CD4-positive, alpha-beta T cell treated with Interleukin-21 for 1 hour (primary cell): ENCODE data around the gene LARP4.
"Not testable (repeated sequence)": the region's sequence is repeated elsewhere in the genome, so short reads cannot be mapped to it uniquely, and the experiment has no call there.

Source experiments
- DNase-seq: peaks from one replicate; pipeline ENCODE4 v3.0.0-alpha.2; 2020

Gene LARP4

GRCh38 chr12:50498119-50498518 is 97.4 kb downstream of the LARP4 start:
- not testable (repeated sequence) for DNase-seq

GRCh38 chr12:50504798-50505674 is 104.4 kb downstream of the LARP4 start, which contains the start of gene DIP2B:
Gene DIP2B (plus strand): TSS chr12:50504985. CDS start chr12:50505141, 156 bp downstream.
- DNase-seq: peak; percentile 94

DNA sequence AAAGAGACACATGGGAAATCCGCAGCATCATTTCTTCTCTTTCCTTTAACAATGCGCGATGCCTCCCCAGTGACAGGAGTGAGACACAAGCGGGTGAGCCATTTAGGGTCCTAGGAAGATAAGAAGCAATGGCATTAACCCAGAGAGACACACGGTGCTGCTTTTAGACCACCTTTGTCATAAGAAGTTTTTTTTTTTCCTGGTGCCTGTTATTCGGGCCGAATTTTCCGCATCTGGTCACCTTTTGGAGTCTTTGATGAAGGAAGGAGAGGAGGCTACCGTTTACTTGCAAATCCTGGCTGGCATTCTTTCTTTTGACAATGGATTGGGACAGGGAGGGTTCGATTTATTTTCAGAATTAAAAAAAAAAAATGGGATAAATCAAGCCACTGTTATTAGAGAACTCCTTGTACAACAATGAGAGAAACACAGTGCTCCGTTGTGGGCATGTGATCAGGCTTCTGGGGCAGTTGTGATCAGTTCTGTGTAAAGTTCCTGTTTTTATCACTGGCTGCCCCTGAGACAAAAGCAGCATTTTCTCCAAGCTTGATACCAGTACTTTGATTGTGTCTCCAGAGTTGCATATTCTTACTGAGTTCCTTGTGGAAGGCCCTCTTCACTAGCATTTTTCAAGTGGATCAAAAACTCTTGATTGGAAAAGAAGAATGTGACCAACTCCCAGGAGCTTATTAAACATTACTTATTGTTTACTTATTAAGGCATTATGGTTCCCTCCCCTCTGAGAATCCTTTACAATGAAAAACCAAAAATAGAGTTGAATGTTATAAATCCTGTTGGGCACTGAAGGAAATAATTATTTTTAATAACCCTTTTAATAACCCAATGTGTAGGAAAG is 105.2 kb downstream of the LARP4 start:
- no peak for DNase-seq

DNA sequence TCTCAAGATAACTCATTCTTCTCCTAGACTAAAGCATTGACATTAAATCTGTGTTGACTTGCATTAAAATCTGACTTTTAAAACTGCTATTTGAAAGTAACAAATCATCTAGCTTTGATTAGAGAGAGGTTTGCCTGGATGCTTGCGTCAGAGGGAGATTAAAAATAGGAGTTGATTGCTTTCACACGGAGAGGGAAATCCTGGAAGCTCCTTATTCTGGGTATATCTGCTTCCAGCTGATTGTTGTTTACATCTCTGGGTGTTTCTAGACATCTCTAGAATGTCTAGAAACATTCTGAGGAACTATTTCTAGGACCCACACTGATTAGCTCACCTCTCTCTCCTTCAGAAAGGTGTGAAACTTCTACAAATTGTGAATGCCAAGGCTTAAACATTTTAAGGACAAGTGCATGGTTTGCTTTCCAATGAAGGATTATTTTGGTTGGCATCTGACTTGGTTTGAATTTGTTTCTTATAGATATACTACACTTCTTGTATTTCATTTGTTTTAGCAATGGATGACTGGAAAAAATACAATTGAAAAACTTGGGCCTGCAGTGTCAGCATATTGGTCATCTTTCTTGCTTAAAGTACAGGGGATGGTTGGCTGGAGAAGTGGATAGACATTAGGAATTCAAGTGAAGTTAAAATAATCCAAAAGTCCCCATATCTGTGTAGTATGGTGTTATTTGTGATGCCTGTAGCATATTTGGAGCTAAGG is 106.2 kb downstream of the LARP4 start:
- no peak for DNase-seq

DNA sequence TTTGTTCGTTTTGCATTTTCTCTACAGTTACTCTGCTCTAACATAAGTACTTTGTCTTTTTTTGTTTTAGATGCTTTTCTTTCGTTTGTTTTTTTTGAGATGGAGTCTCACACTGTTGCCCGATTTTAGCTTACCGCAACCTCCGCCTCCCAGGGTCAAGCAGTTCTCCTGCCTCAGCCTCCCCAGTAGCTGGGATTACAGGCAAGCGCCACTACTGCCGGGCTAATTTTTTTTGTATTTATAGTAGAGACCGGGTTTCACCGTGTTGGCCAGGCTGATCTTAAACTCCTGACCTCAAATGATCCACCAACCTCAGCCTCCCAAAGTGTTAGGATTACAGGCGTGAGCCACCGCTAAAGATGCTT is 106.8 kb downstream of the LARP4 start:
- no peak for DNase-seq

- DNase-seq: no peak
Observed at GRCh38 chr12:50507930-50508329, 107.2 kb downstream of the LARP4 start.

GRCh38 chr12:50508414-50508813 is 107.7 kb downstream of the LARP4 start:
- DNase-seq: no peak

- DNase-seq: no peak
Observed at GRCh38 chr12:50508970-50509663, 108.4 kb downstream of the LARP4 start.

GRCh38 chr12:50514526-50515276 is 114.0 kb downstream of the LARP4 start:
- no peak for DNase-seq

DNA sequence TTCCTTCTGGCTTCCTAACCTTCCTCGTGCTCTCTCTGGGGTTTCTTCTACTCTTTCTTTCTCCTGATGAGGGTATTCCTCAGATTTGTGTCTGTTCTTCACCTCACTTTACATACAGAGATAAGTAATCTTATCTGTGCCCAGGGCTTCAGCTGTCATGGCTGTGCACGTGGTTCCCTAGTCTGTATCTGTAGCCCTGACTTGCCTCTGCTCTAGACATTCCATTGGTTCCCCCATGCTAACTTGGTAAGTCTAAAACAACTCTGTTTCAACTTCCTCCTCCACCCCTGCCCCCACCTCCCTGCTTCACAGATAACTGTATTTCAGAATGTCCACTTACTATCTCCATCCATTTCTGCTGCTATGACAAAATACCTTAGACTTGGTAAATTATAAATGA is 114.9 kb downstream of the LARP4 start:
- no peak for DNase-seq

GRCh38 chr12:50517421-50518048 is 116.8 kb downstream of the LARP4 start:
- peak; percentile 31 for DNase-seq

DNA sequence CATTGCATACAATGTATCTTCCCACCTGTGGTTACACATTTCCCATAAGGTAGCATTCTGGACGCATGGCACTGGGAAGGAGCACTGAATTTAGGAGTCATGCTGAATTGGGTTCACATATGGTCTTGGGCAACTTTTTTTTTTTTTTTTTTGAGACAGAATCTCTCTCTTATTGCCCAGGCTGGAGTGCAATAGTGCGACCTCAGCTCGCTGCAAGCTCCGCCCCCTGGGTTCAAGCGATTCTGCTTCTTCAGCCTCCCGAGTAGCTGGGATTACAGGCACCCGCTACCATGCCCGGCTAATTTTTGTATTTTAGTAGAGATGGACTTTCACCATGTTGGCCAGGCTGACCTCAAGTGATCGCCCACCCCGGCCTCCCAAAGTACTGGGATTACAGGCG is 117.4 kb downstream of the LARP4 start:
- DNase-seq: no peak

DNA sequence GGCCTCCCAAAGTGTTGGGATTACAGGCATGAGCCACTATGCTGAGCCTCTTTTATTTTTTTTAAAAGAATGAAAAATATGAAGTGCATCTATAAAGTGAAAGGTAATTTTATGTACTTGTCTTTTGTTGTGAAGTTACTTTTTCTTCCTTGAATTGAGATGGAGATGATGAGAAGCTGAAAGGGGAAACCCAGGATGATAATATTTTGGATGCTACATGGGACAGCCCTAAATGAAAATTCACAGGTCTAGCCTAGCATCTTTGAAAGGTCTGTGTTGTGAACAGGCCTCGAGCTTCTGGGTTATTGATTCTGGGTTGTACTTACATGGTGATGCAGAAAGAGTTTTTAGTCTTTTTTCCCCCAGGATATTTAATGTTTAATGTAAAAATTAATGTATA is 118.7 kb downstream of the LARP4 start:
- no peak for DNase-seq

DNA sequence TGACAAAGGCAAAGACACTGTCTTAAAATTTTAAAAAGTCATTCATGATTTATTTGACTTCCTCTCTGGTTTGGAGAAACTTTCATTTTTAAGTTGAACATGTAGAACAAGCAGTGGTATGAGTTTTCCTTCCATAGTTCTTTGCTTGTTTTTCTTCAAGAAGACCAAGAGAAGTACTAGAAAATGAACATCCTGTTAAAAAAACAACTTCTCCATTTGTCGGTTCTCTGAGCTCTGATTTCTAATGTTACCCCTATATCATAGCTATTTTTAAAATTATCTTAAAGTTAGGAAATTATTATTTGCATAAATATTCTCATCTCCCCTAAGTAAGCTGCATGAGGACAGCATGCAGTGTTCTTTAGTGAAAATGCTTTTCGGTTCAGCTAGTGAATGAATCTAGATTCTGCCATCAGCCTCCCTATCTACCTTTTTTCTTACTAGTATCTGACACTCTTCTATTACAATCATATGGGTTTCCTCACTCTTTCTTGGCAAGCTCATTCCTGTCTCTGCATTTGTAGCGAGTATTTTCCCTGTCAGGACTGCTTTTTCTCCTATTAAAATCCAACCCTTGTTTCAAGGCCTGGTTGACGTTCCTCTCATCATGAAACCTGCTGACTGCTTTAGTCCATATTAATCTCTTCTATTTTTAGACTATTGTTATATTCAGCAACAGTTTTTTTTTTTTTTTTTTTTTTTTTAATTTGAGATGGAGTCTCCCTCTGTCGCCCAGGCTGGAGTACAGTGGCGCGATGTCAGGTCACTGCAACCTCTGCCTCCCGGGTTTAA is 119.9 kb downstream of the LARP4 start:
- DNase-seq: no peak

DNA sequence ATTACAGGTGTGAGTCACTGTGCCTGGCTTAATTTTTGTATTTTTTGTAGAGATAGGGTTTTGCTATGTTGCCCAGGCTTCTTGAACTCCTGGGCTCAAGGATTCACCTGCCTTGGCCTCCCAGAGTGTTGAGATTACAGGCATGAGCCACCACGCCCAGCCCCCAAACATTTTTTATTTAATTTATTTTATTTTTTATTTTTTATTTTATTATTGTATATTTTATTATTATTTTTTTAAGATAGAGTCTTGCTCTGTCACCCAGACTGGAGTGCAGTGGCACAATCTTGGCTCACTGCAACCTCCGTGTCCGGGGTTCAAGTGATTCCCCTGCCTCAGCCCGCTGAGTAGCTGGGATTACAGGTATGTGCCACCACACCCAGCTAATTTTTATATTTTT is 121.1 kb downstream of the LARP4 start:
- DNase-seq: not testable (repeated sequence)

- DNase-seq: no peak
Observed at GRCh38 chr12:50523772-50524171, 123.1 kb downstream of the LARP4 start.

DNA sequence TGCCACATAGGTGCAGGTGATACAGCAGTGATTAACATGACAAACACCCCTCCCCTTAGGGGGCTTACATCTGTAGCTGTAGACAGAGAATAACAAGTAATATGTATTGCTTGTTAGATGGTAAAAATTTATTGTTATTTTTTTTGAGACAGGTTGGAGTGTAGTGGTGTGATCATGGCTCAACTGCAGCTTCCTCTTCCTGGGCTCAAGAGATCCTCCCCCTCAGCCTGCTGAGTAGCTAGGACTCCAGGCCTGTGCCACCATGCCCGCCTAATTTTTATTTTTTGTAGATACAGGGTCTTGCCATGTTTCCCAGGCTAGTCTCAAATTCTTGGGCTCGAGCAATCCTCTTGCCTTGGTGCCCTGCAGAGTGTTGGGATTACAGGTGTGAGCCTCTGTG is 123.9 kb downstream of the LARP4 start:
- DNase-seq: no peak

DNA sequence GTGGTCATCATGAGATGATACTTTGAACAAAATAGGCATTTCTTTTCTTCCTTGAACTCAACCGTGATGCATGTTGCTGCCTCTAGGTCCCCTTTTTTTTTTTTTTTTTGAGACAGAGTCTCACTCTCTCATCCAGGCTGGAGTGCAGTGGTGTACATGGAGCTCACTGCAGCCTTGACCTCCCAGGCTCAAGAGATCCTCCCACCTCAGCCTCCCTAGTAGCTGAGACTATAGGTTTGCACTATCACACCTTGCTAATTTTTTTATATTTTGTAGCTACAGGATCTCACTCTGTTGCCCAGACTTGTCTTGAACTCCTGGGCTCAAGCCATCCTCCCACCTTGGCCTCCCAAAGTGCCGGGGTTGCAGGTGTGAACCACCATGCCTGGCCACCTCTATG is 124.7 kb downstream of the LARP4 start:
- no peak for DNase-seq

GRCh38 chr12:50527359-50527726 is 126.7 kb downstream of the LARP4 start:
- DNase-seq: no peak

DNA sequence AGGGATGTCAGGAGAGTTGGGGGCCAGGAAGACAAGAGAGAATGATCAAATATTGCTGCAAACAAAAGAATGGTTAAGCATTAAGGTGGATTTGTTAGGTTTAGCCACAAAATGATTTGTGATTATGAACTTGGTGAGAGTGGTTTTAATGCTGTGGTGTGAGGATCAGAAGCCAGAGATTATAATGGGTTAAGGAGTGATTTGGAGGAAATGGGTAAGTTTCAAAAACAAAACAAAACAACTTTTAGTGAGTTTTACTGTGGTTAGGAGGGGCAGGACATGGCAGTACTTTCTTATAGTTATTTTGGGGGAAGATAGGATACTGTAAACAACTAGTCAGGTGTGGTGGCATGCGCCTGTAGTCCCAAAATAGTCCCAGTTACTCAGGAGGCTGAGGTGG is 128.1 kb downstream of the LARP4 start:
- DNase-seq: no peak

GRCh38 chr12:50529345-50529744 is 128.7 kb downstream of the LARP4 start:
- no peak for DNase-seq
